GM21423 (cell line): ENCODE results near the gene ARMC2.
"Not testable (repeated sequence)": the region's sequence is repeated elsewhere in the genome, so short reads cannot be mapped to it uniquely, and the experiment has no call there.

Source experiments
- ATAC-seq: cut with Tn5 transposase; IDR thresholded peaks from one replicate; pipeline ENCODE4 v1.9.1; 2021; ENCODE audit warnings: mild to moderate bottlenecking, moderate library complexity; ENCODE audit not compliant: unreplicated experiment

ARMC2 gene

DNA sequence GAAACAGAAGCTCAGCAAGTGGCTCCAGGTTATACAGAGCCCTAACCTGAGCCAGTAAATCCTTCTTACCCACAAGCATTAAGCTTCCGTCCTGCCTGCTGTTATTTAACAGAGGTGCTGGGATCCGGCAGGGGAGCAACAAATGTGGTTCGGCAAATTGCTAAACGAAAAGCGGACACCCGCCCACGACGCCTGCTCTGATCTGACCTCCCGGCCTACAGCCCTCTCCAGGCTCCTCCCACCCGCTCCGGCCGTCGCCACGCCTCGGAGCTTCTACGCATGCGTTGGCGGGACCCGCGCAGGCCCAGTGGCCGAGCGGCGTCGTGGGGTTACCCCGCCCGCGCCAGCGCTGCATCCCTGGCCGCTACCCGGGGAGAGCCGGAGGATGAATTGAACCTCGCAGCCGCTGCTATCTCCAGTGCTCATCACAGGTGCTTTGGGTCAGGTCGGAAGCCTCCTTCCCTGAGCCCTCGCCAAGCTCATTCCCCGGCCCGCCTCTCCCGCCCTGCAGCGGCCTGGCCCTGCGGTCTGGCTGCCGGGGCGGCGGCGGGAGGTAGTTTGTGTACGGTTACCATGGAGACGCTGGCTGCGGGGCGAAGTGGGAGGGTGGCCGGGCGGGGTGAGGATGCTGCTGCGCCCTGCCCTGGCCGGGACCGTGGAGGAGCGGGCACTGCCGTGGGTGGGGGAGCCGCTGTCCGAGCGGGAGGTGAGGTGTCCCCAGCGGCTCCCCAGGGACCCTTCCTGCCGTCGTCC is at the start of gene ARMC2:
ARMC2 (plus strand) TSS at position 307 of the 753 bp plus-strand sequence. CDS start 5,846 bp downstream, outside the sequence.
- peak; percentile 97 for ATAC-seq

DNA sequence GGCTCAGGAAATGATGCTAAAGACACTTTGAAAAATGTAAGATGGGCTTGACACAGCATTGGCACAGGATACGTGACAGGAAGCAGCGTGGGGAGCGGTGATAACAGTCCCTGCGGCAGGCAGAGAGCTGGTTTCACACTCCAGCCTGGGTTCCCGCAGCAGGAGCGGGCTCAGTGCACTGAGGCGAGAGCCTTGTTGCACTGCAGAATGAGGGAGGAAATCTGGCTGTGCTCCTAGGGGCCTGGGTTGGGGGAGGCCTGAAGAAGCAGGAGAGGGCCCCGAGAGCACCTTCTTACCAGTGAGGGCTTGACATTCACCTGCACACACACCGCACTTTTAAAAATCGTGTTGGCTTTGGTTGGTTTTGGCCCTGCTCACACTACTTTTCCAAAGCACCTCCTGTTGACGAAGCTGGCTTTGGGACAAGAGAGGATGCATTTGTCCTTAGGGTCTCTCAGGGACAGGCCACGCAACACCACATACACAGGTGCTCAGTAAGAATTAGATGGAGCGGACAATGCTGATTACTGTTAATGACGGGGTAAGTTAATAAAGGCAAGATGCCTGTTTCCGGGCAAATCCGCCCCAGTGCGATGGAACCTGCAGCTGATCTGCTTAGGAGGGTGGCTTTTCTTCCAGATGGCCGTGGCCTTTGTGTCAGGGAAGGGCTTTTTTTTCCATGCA is 49.4 kb upstream of the ARMC2 start:
- ATAC-seq: no peak

DNA sequence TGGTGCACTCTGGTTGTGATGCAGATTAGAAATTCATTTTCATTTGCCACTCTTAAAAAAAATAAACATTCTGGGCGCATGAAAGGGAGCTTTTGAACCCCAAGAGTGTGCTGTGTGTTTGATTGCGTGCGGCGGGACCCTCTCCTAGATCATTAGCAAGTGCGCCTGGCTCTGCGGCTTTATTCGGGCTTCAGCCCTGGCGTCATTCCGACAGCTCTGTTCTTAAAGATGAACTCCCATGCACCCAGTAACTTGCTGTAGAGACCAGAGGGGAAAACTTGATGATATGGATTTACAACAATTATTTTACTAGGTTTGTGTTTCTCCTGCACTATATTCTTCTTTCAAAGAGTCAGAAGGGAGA is 48.9 kb upstream of the ARMC2 start:
- ATAC-seq: no peak

- ATAC-seq: no peak
Observed at GRCh38 chr6:108799791-108800190, 48.4 kb upstream of the ARMC2 start.

GRCh38 chr6:108800427-108800864 is 47.8 kb upstream of the ARMC2 start:
- no peak for ATAC-seq

GRCh38 chr6:108801366-108801765 is 46.9 kb upstream of the ARMC2 start:
- no peak for ATAC-seq

- no peak for ATAC-seq
Observed at GRCh38 chr6:108803982-108804490, 44.2 kb upstream of the ARMC2 start.

- no peak for ATAC-seq
Observed at GRCh38 chr6:108804956-108805355, 43.3 kb upstream of the ARMC2 start.

DNA sequence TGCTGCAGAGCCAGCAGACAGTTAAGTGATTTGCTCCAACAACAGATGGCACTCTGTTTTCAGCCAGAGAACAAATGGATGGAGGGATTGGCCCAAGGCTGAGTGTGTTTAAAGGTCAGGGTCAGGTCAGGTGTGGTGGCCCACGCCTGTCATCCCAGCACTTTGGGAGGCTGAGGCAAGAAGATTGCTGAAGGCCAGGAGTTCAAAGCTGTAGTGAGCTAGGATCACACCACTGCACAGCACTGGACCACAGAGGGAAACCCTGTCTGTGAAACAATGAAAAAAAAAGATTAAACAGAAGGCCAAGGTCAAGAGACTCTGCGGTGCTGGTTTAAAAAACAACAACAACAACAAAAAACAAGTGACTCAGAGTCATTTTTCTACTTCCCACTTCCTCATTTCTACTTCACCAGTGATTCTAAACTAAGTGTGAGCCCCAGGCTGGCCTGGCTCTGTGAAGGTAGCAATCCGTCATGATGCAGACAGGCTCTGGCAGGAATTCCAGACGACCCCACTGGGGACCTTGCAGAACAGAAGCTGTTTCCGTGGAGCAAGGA is 42.5 kb upstream of the ARMC2 start:
- ATAC-seq: peak; percentile 65

- ATAC-seq: no peak
Observed at GRCh38 chr6:108806171-108806570, 42.1 kb upstream of the ARMC2 start.

- ATAC-seq: no peak
Observed at GRCh38 chr6:108806665-108807064, 41.6 kb upstream of the ARMC2 start.

DNA sequence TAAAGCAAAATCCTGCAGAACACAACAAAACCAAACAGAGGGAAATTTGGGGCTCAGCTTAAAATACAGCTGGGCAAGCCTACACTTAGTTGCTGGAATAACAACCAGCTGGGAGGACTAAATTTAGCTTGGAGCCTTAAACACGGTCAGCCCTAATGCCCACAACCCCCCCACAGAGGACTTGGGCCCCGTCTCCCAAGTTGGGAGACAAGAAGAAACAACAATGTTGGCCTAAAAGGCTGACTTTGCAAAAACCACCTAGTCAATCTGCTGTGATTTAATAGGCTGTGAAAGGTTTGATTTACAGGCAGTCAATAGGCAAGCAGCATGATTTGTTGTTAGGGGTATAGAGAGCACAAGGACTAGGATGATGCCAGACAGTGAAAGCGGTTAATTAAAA is 40.3 kb upstream of the ARMC2 start:
- ATAC-seq: no peak

DNA sequence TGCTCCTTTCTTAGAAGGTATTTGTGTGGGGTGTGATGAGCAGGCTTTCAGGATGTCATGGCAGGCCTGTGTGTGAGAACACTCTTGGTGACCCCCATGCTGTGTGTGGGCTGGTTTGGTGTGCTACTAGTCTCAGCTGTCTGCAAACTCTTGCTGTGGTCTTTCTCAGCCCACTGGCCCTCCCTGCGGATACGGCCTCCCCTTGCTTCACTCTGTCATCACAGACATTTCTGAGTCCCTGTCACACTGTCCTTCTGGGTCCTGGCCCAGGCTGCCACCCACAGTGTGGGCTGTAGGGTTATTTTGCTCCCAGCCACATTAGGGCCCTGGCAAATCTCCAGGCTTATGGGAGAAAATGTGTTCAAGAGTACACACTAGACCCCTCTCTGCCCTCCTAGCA is 39.0 kb upstream of the ARMC2 start:
- no peak for ATAC-seq

- no peak for ATAC-seq
Observed at GRCh38 chr6:108810057-108810643, 38.1 kb upstream of the ARMC2 start.

- no peak for ATAC-seq
Observed at GRCh38 chr6:108811490-108811889, 36.7 kb upstream of the ARMC2 start.

- ATAC-seq: not testable (repeated sequence)
Observed at GRCh38 chr6:108813218-108813617, 35.0 kb upstream of the ARMC2 start.

DNA sequence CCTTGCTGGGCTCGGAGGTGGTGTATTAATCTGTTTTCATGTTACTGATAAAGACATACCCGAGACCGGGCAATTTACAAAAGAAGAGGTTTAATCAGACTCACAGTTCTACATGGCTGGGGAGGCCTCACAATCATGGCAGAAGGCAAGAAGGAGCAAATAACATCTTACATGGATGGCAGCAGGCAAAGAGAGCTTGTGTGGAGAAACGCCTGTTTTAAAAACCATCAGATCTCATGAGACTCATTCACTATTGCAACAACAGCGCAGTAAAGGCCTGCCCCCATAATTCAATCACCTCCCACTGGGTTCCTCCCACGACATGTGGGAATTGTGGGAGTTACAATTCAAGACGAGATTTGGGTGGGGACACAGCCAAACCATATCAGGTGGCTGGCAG is 30.9 kb upstream of the ARMC2 start:
- not testable (repeated sequence) for ATAC-seq

DNA sequence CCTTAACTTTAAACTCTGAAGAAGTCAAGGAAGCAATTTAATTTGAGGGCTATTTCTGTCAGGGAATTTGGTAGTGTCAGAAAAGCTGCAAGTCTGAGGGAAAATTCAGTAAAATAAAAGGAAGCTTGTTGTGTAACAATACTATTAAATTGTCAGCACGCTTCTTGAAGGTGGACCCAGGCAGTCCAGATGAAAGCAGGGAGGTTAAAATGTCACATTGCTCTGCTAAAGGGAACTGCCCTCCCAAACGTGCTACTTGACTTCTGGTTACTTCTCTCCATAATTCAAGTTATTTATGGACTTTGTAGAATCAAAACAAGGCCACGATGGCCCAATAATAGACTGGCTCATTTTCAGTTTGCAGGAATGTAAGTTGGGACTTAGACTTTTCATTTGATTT is 28.2 kb upstream of the ARMC2 start:
- no peak for ATAC-seq

DNA sequence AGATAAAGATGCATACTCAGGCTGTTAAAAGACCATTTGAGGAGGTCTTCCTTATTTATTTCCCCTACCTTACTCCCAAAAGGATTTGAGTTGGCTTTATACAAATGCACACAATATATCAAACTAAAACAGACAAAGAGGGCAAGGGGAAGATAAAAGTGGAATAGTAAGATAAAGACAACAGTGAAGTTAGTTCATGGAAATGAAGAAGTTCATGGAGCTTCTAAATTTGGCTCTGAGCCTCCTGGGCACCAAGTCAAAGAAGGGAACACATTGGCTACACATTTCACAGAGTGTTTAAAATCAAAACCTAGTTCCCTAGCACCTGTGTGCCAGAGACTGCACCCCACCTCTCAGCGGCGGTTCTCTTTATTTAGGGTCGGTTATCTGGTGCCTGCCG is 25.8 kb upstream of the ARMC2 start:
- no peak for ATAC-seq

GRCh38 chr6:108825326-108825725 is 22.9 kb upstream of the ARMC2 start:
- ATAC-seq: no peak

DNA sequence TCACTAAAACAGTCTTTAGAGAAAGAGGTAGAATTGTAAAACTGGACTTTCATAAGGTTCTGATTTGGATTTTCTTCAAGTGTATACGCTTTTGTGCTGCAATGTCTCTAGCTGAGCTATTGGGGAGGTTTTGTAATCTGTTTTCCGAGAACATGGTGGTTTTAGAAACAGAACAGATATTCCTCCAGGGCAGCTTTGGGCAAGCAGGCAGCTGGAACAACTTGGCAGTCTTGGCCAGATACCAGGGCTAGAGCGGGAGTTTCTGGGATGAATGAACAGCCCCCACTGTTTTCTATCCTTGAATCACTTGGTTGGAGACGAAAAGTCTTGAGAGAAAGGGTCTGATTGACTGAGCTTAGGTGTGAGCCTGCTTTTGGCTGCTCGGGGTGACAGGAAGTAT is 17.1 kb upstream of the ARMC2 start:
- ATAC-seq: no peak

DNA sequence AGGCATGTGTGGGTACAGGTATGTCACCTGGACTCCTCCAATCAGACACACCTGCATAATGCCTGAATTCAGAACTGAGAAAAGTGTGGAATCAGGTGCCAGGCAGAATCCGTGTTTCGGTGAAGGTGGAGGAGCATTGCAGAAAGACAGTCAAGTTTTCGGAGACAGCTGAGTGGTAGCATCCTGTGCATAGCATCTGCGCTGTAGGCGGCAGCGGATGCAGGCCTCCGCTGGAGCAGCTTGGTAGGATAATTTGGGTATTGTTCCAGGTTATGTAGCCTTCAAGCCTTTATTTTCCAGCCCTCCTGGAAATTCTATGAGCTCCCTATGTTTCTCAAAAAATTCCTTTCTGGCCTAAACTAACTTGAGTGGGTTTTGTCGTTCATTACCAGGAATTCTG is 15.5 kb upstream of the ARMC2 start:
- ATAC-seq: no peak
